SK-N-SH treated with all-trans-retinoic acid at 6 μM for 48 hours (cell line): ENCODE data around the gene SLC39A10.

Source experiments
- ARNTL ChIP-seq: fragments of 450-650 bp; formaldehyde crosslinking; IDR thresholded peaks from 2 replicates; pipeline ENCODE4 v1.5.0; 2020; ENCODE audit warnings: low read depth, mild to moderate bottlenecking, moderate library complexity, borderline replicate concordance
- OSR1 ChIP-seq: fragments of 250-450 bp; sonication (Bioruptor Pico); IDR thresholded peaks from 2 replicates; pipeline ENCODE4 v1.8.0; 2022; ENCODE audit warnings: moderate library complexity, mild to moderate bottlenecking, inconsistent platforms
- RARB ChIP-seq: fragments of 250-450 bp; sonication (Bioruptor Pico); IDR thresholded peaks from 2 replicates; pipeline ENCODE4 v1.8.0; 2021; ENCODE audit warnings: mild to moderate bottlenecking, moderate library complexity
- TCF4 ChIP-seq: fragments of 250-450 bp; sonication (Bioruptor Pico); IDR thresholded peaks from 2 replicates; pipeline ENCODE4 v1.8.0; 2021; ENCODE audit warnings: mild to moderate bottlenecking, moderate library complexity, borderline replicate concordance
- ZFP3 ChIP-seq: fragments of 250-450 bp; sonication (Bioruptor Pico); IDR thresholded peaks from 2 replicates; pipeline ENCODE4 v1.5.0; 2020; ENCODE audit warnings: mild to moderate bottlenecking, moderate library complexity
- ZNF565 ChIP-seq: fragments of 450-650 bp; formaldehyde crosslinking; conservative IDR thresholded peaks from 2 replicates; pipeline ENCODE4 v1.5.0; 2020; ENCODE audit warnings: low read depth, mild to moderate bottlenecking, moderate library complexity
- TF ChIP-seq, protein P1 (sequence below): fragments of 250-450 bp; sonication (Bioruptor Pico); IDR thresholded peaks from 2 replicates; pipeline ENCODE4 v1.8.0; 2020; ENCODE audit warnings: mild to moderate bottlenecking, moderate library complexity, borderline replicate concordance

DNA sequence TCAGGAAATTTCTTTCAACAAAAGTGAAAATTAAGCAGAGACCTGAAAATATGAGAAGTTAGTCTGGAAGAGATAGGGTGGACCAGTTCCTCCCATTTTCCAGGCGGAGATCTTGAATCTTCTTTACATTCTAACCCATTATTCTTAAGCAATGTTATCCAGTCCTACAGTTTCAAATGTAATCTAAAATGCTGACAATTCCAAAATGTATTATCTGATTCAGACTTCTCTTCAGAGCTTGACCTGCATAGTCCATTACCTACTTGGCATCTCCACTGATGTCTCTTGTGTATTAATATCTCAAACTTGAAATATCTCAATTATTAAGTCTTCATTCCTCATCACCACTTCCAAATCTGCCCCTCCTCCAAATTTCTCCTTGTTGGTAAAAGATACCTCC lies 28.4 kb upstream of the SLC39A10 start:
- TF ChIP-seq ARNTL (CRISPR knock-in tag) (no peak), RARB (CRISPR knock-in tag) (no peak), ZNF565 (no peak), TCF4 (CRISPR knock-in tag) (no peak), ZFP3 (CRISPR knock-in tag) (no peak), OSR1 (no peak)
- TF ChIP-seq, protein P1, sequence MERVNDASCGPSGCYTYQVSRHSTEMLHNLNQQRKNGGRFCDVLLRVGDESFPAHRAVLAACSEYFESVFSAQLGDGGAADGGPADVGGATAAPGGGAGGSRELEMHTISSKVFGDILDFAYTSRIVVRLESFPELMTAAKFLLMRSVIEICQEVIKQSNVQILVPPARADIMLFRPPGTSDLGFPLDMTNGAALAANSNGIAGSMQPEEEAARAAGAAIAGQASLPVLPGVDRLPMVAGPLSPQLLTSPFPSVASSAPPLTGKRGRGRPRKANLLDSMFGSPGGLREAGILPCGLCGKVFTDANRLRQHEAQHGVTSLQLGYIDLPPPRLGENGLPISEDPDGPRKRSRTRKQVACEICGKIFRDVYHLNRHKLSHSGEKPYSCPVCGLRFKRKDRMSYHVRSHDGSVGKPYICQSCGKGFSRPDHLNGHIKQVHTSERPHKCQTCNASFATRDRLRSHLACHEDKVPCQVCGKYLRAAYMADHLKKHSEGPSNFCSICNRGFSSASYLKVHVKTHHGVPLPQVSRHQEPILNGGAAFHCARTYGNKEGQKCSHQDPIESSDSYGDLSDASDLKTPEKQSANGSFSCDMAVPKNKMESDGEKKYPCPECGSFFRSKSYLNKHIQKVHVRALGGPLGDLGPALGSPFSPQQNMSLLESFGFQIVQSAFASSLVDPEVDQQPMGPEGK (CRISPR knock-in tag), result no peak
